ENCODE results near the gene FBLN1.

- no peak for TF ChIP-seq SMAD4 (CRISPR knock-in tag; IDR thresholded peaks at IDR 0.05)
- TF ChIP-seq CTCF (IDR thresholded peaks at IDR 0.05) = no peak
- TF ChIP-seq NR2C2 (CRISPR knock-in tag; IDR thresholded peaks at IDR 0.05) = no peak
- TF ChIP-seq JUN (CRISPR knock-in tag; IDR thresholded peaks at IDR 0.05) = no peak
Observed at GRCh38 chr22:45590262-45590661, 87.6 kb downstream of the FBLN1 start.
